Effector memory CD4-positive, alpha-beta T cell (primary cell): Measurements from ENCODE around the gene CABLES1.

Experiments
- DNase-seq, 3 donors: peaks; one replicate each; pipeline ENCODE4 v3.0.0-alpha.2; 2020
- H3K27ac ChIP-seq: 2 replicates; pipeline ENCODE4 v1.7.0; 2013; ENCODE audit warnings: mild to moderate bottlenecking, low read length, moderate library complexity; ENCODE audit not compliant: insufficient read depth, poor library complexity, severe bottlenecking
- H3K27me3 ChIP-seq: replicated peaks from 2 replicates; pipeline ENCODE4 v1.7.0; 2013; ENCODE audit warnings: mild to moderate bottlenecking, low read length; ENCODE audit not compliant: insufficient read depth, control insufficient read depth, poor library complexity, severe bottlenecking
- H3K36me3 ChIP-seq: 2 replicates; pipeline ENCODE4 v1.7.0; 2013; ENCODE audit warnings: mild to moderate bottlenecking, low read length, moderate library complexity; ENCODE audit not compliant: control insufficient read depth, insufficient read depth
- H3K4me1 ChIP-seq: 2 replicates; pipeline ENCODE4 v1.7.0; 2013; ENCODE audit warnings: low read length, mild to moderate bottlenecking; ENCODE audit not compliant: control insufficient read depth, insufficient read depth, poor library complexity, severe bottlenecking
- H3K4me3 ChIP-seq: 2 replicates; pipeline ENCODE4 v1.7.0; 2013; ENCODE audit warnings: low read length, low read depth, mild to moderate bottlenecking; ENCODE audit not compliant: insufficient read depth, poor library complexity, severe bottlenecking
- H3K9me3 ChIP-seq: 2 replicates; pipeline ENCODE4 v1.7.0; 2013; ENCODE audit warnings: mild to moderate bottlenecking, low read length, moderate library complexity; ENCODE audit not compliant: control insufficient read depth

CABLES1 gene

DNA sequence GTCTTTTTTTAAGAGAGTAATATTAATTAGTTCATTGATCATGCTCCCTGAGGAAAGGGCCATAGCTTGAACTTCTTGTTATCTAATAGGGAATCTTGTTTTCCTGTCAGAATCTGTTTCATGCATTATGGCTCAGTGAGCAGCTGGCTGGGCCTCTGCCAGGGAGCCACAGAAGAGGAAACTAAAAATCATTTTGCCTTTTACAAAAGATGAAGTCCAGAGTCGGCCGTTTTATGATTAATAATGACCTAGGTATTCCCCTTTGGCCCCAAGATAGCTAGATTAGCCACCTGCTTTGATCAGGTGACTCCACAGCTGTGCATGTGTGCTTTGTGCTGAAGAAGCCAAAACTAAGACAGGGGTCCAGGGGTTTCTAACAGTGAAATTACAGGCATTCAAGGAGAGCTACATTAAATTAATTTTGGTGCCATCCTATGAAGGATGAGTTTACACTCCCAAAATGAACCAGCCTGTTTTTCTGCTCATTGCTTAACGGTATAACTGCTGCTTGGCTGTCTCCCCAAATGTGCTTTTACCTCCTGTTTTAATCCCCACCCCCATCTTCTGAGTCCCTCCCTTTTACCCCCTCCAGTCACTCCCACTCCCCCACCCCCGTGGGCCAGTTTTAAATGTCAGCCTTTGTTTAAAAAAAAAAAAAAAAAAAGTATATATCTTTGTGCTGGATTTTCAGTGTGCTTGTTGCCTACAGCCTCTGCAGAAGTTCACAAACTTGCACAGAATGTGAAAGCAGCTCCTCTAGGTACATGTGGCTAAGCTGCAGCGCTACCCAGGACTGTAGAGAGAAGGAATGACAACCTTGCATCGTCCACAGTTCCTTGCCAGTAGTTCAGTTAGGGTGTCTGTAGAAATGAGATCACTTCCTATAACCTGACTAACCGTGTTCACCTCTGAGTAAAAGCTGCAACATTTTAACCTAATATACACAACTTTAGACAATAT is 93.1 kb downstream of the CABLES1 start:
- Histone ChIP-seq H3K9me3 (no peaks in the 10 kb centered on the region), H3K27ac (no peak overlapping the region), H3K36me3 (no peaks in the 10 kb centered on the region), H3K4me1 (peaks cover 6% of the 10 kb centered on the region), H3K4me3 (no peak overlapping the region), H3K27me3 (no peaks in the 10 kb centered on the region)
- no peak for DNase-seq

DNA sequence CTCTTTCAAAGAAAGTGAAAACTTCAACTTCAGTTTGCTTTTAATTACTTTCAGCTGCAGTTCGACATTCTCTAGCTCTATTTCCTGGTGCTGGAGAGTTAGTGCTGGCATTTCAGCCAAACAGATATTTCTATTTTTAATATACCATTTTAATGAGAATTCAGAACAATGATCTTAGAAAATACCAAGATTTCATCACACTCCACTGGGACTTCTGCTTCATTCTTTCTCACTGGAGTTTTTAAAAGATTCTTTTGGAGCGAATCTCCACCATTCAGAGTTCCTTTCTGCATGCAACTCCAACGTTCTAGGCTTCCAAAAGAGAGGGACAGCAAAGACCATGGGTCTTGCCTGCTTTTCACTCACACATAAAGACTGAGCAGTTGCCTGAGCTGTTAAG is 94.2 kb downstream of the CABLES1 start:
- no peaks in the 10 kb centered on the region for H3K9me3 ChIP-seq
- H3K36me3 ChIP-seq: no peaks in the 10 kb centered on the region
- DNase-seq: no peak
- H3K4me1 ChIP-seq: peaks cover 6% of the 10 kb centered on the region
- no peak overlapping the region for H3K27ac ChIP-seq
- no peaks in the 10 kb centered on the region for H3K27me3 ChIP-seq
- no peak overlapping the region for H3K4me3 ChIP-seq

GRCh38 chr18:23230686-23231085 is 95.4 kb downstream of the CABLES1 start:
- Histone ChIP-seq H3K4me1 (peaks cover 6% of the 10 kb centered on the region), H3K4me3 (no peak overlapping the region), H3K36me3 (no peaks in the 10 kb centered on the region), H3K9me3 (no peaks in the 10 kb centered on the region), H3K27me3 (no peaks in the 10 kb centered on the region), H3K27ac (no peak overlapping the region)
- DNase-seq: no peak

GRCh38 chr18:23231340-23232021 is 96.2 kb downstream of the CABLES1 start:
- Histone ChIP-seq H3K27ac (peak overlapping the region; percentile 32), H3K27me3 (no peaks in the 10 kb centered on the region), H3K4me1 (peaks cover 6% of the 10 kb centered on the region), H3K9me3 (no peaks in the 10 kb centered on the region), H3K36me3 (no peaks in the 10 kb centered on the region), H3K4me3 (no peak overlapping the region)
- peak; percentile 59 to 69 (median 61) for DNase-seq

- Histone ChIP-seq H3K27me3 (no peaks in the 10 kb centered on the region), H3K9me3 (no peaks in the 10 kb centered on the region), H3K36me3 (no peaks in the 10 kb centered on the region), H3K27ac (no peak overlapping the region), H3K4me1 (peaks cover 6% of the 10 kb centered on the region), H3K4me3 (no peak overlapping the region)
- no peak for DNase-seq
Observed at GRCh38 chr18:23232331-23232730, 97.0 kb downstream of the CABLES1 start.

DNA sequence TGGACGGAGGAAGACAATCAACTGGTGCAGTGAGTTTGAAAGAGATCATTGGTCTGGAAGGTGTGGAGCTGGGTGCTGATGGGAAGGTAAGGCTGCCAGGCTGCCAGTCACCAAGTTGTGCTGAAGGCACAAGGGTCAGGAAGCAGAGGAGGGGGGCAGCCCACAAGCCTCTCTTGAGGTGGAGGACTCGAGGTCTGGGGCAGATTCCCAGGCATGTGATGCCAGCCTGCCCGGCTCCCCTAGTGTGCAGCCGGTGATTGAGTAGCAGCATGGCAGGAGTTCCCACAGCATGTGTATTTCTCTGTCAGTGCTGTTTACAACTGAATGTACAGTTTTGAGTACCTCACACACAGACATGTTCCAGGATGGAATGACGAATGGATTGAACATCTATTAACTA is 99.3 kb downstream of the CABLES1 start:
- H3K9me3 ChIP-seq: no peaks in the 10 kb centered on the region
- no peak for DNase-seq
- H3K4me1 ChIP-seq: peaks cover 6% of the 10 kb centered on the region
- H3K27ac ChIP-seq: no peak overlapping the region
- no peaks in the 10 kb centered on the region for H3K36me3 ChIP-seq
- H3K4me3 ChIP-seq: no peak overlapping the region
- H3K27me3 ChIP-seq: no peaks in the 10 kb centered on the region

- peaks cover 6% of the 10 kb centered on the region for H3K4me1 ChIP-seq
- H3K27ac ChIP-seq: no peak overlapping the region
- H3K27me3 ChIP-seq: no peaks in the 10 kb centered on the region
- H3K4me3 ChIP-seq: no peak overlapping the region
- H3K36me3 ChIP-seq: no peaks in the 10 kb centered on the region
- H3K9me3 ChIP-seq: no peaks in the 10 kb centered on the region
- DNase-seq: no peak
Observed at GRCh38 chr18:23235336-23235735, 100.1 kb downstream of the CABLES1 start.

DNA sequence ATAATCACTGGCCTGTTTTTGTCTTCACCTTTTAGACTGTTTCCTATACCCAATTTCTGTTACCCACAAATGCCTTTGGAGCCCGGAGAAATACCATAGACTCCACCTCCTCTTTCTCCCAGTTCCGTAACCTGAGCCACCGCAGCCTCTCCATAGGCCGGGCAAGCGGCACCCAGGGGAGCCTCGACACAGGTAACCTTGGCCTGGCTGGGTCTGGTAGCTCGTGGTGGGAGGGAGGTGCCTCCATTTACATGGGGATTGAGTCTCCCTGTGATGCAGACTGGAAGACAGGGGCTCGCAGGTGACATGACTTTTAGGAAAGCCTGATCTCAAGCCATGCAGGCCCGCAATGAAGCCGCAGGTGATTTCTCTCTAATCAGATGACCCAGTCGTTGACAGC is 100.6 kb downstream of the CABLES1 start:
- no peak for DNase-seq
- Histone ChIP-seq H3K36me3 (no peaks in the 10 kb centered on the region), H3K4me1 (peaks cover 6% of the 10 kb centered on the region), H3K27me3 (no peaks in the 10 kb centered on the region), H3K9me3 (no peaks in the 10 kb centered on the region), H3K4me3 (no peak overlapping the region), H3K27ac (no peak overlapping the region)

DNA sequence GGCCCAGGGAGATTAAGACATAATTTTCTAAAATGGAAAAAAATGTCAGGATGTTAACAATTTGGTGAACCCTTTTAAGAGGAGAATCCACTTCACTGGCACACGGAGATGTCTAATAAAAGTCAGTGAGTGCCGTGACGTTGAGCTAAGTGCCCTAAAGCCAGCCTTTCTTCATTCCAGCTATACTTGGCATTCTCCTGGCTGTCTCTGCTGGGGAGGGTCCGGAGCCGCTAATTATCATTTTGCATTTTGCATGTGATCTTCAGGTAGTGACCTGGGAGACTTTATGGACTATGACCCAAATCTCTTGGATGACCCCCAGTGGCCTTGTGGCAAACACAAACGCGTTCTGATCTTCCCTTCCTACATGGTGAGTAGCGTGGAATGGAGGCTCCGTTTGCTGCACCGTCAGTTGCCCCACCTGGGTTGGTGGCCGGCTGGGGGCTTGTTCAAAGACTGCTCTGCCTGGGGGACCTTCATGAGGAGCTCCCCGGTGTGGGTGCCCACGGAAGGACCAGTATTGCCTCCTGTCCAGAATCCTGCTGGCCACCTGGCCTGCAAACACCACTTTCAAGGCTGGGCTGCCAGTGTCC is 101.7 kb downstream of the CABLES1 start:
- Histone ChIP-seq H3K27ac (no peak overlapping the region), H3K9me3 (no peaks in the 10 kb centered on the region), H3K4me3 (no peak overlapping the region), H3K27me3 (no peaks in the 10 kb centered on the region), H3K4me1 (peaks cover under 1% of the 10 kb centered on the region), H3K36me3 (no peaks in the 10 kb centered on the region)
- DNase-seq: no peak
